HEK293 (cell line): ENCODE data around the gene GRM3.
A peak's percentile ranks its signal among the peaks of the same experiment; 100 is the strongest.

Source experiments
- CTCF ChIA-PET: fragments of 350-600 bp; formaldehyde crosslinking; extraction: SDS; loops from one replicate; lab custom pipeline; 2021; ENCODE audit warnings: antibody characterized with exemption; lab: Yijun Ruan, JAX
- POLR2A ChIA-PET: fragments of 300-600 bp; formaldehyde crosslinking; extraction: SDS; loops from one replicate; lab custom pipeline; 2020; ENCODE audit warnings: antibody characterized with exemption, inconsistent platforms; lab: Yijun Ruan, JAX
- H3K27ac ChIP-seq: fragments of 200-500 bp; sonication (Bioruptor generic); 2 replicates; pipeline ENCODE4 v1.5.1; 2014; ENCODE audit warnings: low read depth, low read length, control low read depth, inconsistent platforms; ENCODE audit errors: extremely low read depth
- H3K36me3 ChIP-seq, 2 experiments: fragments of 200-500 bp in 1 of 2; sonication (Bioruptor generic) in 1 of 2; 1 replicate in 1 of 2; 2 replicates in 1 of 2; pipeline ENCODE4 v1.5.1; 2014 to 2017; ENCODE audit warnings: inconsistent platforms in 2 of 2, low read length in 2 of 2; ENCODE audit not compliant: control insufficient read depth in 2 of 2, insufficient read depth in 1 of 2
- H3K4me1 ChIP-seq: fragments of 200-500 bp; sonication (Bioruptor generic); 2 replicates; pipeline ENCODE4 v1.5.1; 2014; ENCODE audit warnings: mild to moderate bottlenecking, low read length, inconsistent platforms; ENCODE audit not compliant: control insufficient read depth, insufficient read depth
- H3K4me3 ChIP-seq: 2 replicates; pipeline ENCODE4 v1.5.1; 2011; ENCODE audit warnings: low read depth, mild to moderate bottlenecking, control low read depth, low read length, moderate library complexity
- H3K9me3 ChIP-seq: fragments of 200-500 bp; sonication (Bioruptor generic); 2 replicates; pipeline ENCODE4 v1.5.1; 2014; ENCODE audit warnings: low read depth, low read length, inconsistent platforms; ENCODE audit not compliant: control insufficient read depth, insufficient read depth
- KLF10 ChIP-seq: fragments of 450-650 bp; IDR thresholded peaks from 2 replicates; pipeline ENCODE4 v1.5.1; 2018; ENCODE audit warnings: missing biosample characterization, mild to moderate bottlenecking, missing genetic modification characterization
- PRDM1 ChIP-seq: fragments of 450-650 bp; formaldehyde crosslinking; IDR thresholded peaks from 2 replicates; pipeline ENCODE4; 2016; ENCODE audit warnings: missing biosample characterization, missing genetic modification characterization
- SALL2 ChIP-seq: fragments of 450-650 bp; formaldehyde crosslinking; IDR thresholded peaks from 2 replicates; pipeline ENCODE4 v1.5.0; 2017; ENCODE audit warnings: missing biosample characterization, mild to moderate bottlenecking, missing genetic modification characterization, borderline replicate concordance
- SCRT2 ChIP-seq: fragments of 450-650 bp; formaldehyde crosslinking; IDR thresholded peaks from 2 replicates; pipeline ENCODE4 v1.5.1; 2016; ENCODE audit warnings: missing biosample characterization, missing genetic modification characterization
- ZEB2 ChIP-seq: fragments of 450-650 bp; formaldehyde crosslinking; IDR thresholded peaks from 2 replicates; pipeline ENCODE4 v1.5.1; 2016; ENCODE audit warnings: missing biosample characterization, missing genetic modification characterization
- ZNF404 ChIP-seq: fragments of 450-650 bp; formaldehyde crosslinking; IDR thresholded peaks from 2 replicates; pipeline ENCODE4 v1.5.1; 2017; ENCODE audit warnings: missing biosample characterization, missing genetic modification characterization
- ZNF530 ChIP-seq: fragments of 450-650 bp; formaldehyde crosslinking; IDR thresholded peaks from 2 replicates; pipeline ENCODE4 v1.5.1; 2016; ENCODE audit warnings: low read depth, missing biosample characterization, missing genetic modification characterization
- ZNF600 ChIP-seq: fragments of 450-650 bp; formaldehyde crosslinking; IDR thresholded peaks from 2 replicates; pipeline ENCODE4 v1.5.1; 2016; ENCODE audit warnings: missing biosample characterization, missing genetic modification characterization
- ZNF670 ChIP-seq: fragments of 450-650 bp; formaldehyde crosslinking; IDR thresholded peaks from 2 replicates; pipeline ENCODE4 v1.5.1; 2016; ENCODE audit warnings: missing biosample characterization, missing genetic modification characterization, low read depth
- ZNF76 ChIP-seq: fragments of 450-650 bp; formaldehyde crosslinking; IDR thresholded peaks from 2 replicates; pipeline ENCODE4; 2016; ENCODE audit warnings: low read depth, missing biosample characterization, missing genetic modification characterization, borderline replicate concordance
- TF ChIP-seq, protein P1 (sequence below): fragments of 450-650 bp; formaldehyde crosslinking; IDR thresholded peaks from 2 replicates; pipeline ENCODE4 v1.5.1; 2016; ENCODE audit warnings: missing biosample characterization, missing genetic modification characterization
- TF ChIP-seq, protein P2 (sequence below): fragments of 450-650 bp; formaldehyde crosslinking; IDR thresholded peaks from 2 replicates; pipeline ENCODE4 v1.5.1; 2017; ENCODE audit warnings: missing biosample characterization, missing genetic modification characterization
- TF ChIP-seq, protein P3 (sequence below): fragments of 450-650 bp; formaldehyde crosslinking; IDR thresholded peaks from 2 replicates; pipeline ENCODE4 v1.5.1; 2016; ENCODE audit warnings: missing biosample characterization, missing genetic modification characterization
- TF ChIP-seq, protein P4 (sequence below): IDR thresholded peaks from 2 replicates; pipeline ENCODE4 v1.6.1; 2011; ENCODE audit warnings: mild to moderate bottlenecking, low read depth, low read length, borderline replicate concordance
- TF ChIP-seq, protein P5 (sequence below): fragments of 450-650 bp; formaldehyde crosslinking; IDR thresholded peaks from 2 replicates; pipeline ENCODE4 v1.5.1; 2016; ENCODE audit warnings: missing biosample characterization, missing genetic modification characterization
- TF ChIP-seq, protein P6 (sequence below): fragments of 450-650 bp; formaldehyde crosslinking; IDR thresholded peaks from 2 replicates; pipeline ENCODE4 v1.5.1; 2016; ENCODE audit warnings: missing biosample characterization, missing genetic modification characterization, low read depth

Gene GRM3

DNA sequence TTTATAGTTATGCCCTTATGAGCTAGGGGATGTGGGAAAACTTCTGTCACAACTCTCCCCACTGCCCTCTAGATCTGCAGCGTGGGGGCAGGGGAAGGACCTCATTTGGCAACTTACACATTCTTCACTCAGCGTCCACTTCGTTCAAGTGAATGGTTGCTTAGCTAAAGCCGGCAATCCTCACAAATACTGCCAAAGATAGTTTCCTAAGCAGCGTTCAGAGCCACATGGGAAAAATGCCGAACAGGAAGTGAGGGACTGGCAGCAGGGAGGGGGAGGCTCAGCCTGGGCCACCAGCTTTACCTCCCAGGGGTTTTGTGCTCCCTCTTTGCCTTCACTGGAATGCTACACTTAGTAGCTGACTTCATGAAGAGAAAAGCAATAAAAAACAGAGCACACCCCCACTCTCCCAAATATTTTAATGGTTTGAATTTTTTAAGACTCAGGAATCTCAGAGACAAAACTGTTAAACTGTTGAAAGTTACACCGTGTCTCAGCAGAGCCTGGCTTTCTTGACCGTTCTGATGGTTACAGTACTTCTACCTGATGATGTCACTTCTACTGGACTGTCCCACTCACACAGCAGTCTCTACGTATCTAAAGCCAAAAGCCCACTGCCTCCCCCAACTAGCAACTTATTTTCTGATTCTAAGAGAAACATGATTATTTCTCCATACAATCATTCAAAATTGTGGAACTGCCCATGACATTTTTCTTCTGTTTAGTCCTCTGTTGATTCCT is 10.4 kb downstream of the GRM3 start:
- Histone ChIP-seq H3K36me3 (no peaks in the 10 kb centered on the region), H3K4me3 (no peak overlapping the region), H3K27ac (no peak overlapping the region), H3K4me1 (no peaks in the 10 kb centered on the region), H3K9me3 (no peaks in the 10 kb centered on the region)
- TF ChIP-seq, protein P1, sequence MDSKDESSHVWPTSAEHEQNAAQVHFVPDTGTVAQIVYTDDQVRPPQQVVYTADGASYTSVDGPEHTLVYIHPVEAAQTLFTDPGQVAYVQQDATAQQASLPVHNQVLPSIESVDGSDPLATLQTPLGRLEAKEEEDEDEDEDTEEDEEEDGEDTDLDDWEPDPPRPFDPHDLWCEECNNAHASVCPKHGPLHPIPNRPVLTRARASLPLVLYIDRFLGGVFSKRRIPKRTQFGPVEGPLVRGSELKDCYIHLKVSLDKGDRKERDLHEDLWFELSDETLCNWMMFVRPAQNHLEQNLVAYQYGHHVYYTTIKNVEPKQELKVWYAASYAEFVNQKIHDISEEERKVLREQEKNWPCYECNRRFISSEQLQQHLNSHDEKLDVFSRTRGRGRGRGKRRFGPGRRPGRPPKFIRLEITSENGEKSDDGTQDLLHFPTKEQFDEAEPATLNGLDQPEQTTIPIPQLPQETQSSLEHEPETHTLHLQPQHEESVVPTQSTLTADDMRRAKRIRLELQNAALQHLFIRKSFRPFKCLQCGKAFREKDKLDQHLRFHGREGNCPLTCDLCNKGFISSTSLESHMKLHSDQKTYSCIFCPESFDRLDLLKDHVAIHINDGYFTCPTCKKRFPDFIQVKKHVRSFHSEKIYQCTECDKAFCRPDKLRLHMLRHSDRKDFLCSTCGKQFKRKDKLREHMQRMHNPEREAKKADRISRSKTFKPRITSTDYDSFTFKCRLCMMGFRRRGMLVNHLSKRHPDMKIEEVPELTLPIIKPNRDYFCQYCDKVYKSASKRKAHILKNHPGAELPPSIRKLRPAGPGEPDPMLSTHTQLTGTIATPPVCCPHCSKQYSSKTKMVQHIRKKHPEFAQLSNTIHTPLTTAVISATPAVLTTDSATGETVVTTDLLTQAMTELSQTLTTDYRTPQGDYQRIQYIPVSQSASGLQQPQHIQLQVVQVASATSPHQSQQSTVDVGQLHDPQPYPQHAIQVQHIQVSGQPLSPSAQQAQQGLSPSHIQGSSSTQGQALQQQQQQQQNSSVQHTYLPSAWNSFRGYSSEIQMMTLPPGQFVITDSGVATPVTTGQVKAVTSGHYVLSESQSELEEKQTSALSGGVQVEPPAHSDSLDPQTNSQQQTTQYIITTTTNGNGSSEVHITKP (tag by site-specific recombination), result peak; percentile 51; the same call in 1 of the 2 replicates
- TF ChIP-seq ZNF670, result no peak
- ChIA-PET CTCF (no interaction called here), POLR2A (no interaction called here)

DNA sequence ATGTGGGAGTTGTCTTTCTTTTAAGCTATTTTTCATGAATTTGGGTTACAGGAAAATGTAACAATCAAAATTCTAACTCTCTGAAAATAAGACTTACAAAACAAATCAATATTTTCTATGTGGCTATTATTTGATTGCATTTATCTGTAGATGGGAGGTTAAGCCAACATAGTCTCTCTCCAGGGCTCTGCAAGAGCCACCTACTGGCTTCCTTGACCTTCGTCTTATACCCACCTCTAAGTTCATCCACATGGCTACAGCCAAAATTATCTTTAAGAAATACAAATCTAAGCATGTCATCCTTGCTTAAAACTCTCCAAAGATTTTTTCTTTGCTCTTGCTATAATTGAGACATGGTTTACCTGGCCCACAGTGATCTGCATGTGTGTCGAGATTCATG is 14.2 kb downstream of the GRM3 start:
- ChIA-PET POLR2A (no interaction called here), CTCF (no interaction called here)
- H3K36me3 ChIP-seq, result no peaks in the 10 kb centered on the region
- TF ChIP-seq, protein P2, sequence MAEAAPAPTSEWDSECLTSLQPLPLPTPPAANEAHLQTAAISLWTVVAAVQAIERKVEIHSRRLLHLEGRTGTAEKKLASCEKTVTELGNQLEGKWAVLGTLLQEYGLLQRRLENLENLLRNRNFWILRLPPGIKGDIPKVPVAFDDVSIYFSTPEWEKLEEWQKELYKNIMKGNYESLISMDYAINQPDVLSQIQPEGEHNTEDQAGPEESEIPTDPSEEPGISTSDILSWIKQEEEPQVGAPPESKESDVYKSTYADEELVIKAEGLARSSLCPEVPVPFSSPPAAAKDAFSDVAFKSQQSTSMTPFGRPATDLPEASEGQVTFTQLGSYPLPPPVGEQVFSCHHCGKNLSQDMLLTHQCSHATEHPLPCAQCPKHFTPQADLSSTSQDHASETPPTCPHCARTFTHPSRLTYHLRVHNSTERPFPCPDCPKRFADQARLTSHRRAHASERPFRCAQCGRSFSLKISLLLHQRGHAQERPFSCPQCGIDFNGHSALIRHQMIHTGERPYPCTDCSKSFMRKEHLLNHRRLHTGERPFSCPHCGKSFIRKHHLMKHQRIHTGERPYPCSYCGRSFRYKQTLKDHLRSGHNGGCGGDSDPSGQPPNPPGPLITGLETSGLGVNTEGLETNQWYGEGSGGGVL, result no peak
- TF ChIP-seq SCRT2 (tag by site-specific recombination), result no peak
- TF ChIP-seq, protein P3, sequence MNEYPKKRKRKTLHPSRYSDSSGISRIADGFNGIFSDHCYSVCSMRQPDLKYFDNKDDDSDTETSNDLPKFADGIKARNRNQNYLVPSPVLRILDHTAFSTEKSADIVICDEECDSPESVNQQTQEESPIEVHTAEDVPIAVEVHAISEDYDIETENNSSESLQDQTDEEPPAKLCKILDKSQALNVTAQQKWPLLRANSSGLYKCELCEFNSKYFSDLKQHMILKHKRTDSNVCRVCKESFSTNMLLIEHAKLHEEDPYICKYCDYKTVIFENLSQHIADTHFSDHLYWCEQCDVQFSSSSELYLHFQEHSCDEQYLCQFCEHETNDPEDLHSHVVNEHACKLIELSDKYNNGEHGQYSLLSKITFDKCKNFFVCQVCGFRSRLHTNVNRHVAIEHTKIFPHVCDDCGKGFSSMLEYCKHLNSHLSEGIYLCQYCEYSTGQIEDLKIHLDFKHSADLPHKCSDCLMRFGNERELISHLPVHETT (tag by site-specific recombination), result no peak
- TF ChIP-seq ZNF76 (tag by site-specific recombination), result no peak
- TF ChIP-seq SALL2 (tag by site-specific recombination), result no peak
- no peak for TF ChIP-seq ZNF530
- TF ChIP-seq PRDM1 (tag by site-specific recombination), result no peak
- TF ChIP-seq, protein P4, sequence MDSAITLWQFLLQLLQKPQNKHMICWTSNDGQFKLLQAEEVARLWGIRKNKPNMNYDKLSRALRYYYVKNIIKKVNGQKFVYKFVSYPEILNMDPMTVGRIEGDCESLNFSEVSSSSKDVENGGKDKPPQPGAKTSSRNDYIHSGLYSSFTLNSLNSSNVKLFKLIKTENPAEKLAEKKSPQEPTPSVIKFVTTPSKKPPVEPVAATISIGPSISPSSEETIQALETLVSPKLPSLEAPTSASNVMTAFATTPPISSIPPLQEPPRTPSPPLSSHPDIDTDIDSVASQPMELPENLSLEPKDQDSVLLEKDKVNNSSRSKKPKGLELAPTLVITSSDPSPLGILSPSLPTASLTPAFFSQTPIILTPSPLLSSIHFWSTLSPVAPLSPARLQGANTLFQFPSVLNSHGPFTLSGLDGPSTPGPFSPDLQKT, result no peak
- no peak for TF ChIP-seq ZNF404 (tag by site-specific recombination)
- TF ChIP-seq, protein P5, sequence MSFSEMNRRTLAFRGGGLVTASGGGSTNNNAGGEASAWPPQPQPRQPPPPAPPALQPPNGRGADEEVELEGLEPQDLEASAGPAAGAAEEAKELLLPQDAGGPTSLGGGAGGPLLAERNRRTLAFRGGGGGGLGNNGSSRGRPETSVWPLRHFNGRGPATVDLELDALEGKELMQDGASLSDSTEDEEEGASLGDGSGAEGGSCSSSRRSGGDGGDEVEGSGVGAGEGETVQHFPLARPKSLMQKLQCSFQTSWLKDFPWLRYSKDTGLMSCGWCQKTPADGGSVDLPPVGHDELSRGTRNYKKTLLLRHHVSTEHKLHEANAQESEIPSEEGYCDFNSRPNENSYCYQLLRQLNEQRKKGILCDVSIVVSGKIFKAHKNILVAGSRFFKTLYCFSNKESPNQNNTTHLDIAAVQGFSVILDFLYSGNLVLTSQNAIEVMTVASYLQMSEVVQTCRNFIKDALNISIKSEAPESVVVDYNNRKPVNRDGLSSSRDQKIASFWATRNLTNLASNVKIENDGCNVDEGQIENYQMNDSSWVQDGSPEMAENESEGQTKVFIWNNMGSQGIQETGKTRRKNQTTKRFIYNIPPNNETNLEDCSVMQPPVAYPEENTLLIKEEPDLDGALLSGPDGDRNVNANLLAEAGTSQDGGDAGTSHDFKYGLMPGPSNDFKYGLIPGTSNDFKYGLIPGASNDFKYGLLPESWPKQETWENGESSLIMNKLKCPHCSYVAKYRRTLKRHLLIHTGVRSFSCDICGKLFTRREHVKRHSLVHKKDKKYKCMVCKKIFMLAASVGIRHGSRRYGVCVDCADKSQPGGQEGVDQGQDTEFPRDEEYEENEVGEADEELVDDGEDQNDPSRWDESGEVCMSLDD (tag by site-specific recombination), result no peak
- TF ChIP-seq ZEB2 (tag by site-specific recombination), result no peak
- TF ChIP-seq ZNF600, result no peak
- TF ChIP-seq, protein P6, sequence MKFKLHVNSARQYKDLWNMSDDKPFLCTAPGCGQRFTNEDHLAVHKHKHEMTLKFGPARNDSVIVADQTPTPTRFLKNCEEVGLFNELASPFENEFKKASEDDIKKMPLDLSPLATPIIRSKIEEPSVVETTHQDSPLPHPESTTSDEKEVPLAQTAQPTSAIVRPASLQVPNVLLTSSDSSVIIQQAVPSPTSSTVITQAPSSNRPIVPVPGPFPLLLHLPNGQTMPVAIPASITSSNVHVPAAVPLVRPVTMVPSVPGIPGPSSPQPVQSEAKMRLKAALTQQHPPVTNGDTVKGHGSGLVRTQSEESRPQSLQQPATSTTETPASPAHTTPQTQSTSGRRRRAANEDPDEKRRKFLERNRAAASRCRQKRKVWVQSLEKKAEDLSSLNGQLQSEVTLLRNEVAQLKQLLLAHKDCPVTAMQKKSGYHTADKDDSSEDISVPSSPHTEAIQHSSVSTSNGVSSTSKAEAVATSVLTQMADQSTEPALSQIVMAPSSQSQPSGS (tag by site-specific recombination), result no peak
- TF ChIP-seq, protein P1 (tag by site-specific recombination), result no peak
- TF ChIP-seq KLF10 (tag by site-specific recombination), result no peak
- TF ChIP-seq, all 188 proteins: peak for 0
- Histone ChIP-seq H3K4me3 (no peak overlapping the region), H3K27ac (no peak overlapping the region), H3K9me3 (no peaks in the 10 kb centered on the region), H3K4me1 (no peaks in the 10 kb centered on the region)
